T1000 (cell line): ENCODE data around the gene AMELY.
"Not testable (repeated sequence)": the region's sequence is repeated elsewhere in the genome, so short reads cannot be mapped to it uniquely, and the experiment has no call there.

Experiments used
- DNase-seq: peaks from one replicate; lab custom pipeline; 2025; ENCODE audit warnings: mixed read lengths; lab: John Stamatoyannopoulos, UW

The AMELY gene

GRCh38 chrY:6911253-6911881 lies at the start of gene AMELY:
Gene AMELY, minus strand, starts transcription at chrY:6911752. Its CDS starts 39,144 bp downstream, at chrY:6872608.
- no peak for DNase-seq

GRCh38 chrY:6949947-6950346 lies 38.4 kb upstream of the AMELY start:
- no peak for DNase-seq

- no peak for DNase-seq
Measured at GRCh38 chrY:6948378-6948777, 36.8 kb upstream of the AMELY start.

DNA sequence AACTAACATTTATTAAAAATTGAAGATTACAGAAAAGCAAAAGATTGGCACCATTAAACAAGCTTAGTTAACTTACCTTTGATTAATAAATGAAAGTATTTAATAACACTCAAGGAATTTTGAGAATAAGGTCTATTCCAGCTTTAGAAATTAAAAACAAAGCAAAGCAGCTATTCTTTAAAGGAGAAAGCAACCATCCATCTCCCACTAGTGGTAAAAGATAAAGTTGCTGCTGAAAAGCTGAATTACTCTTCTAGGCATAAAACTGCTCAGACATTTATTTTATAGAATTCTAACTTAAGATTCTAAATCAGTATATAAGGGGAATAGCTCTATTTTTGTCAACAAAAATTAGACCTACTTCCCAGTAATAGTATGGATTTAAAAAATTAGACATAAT lies 36.1 kb upstream of the AMELY start:
- DNase-seq: no peak

- DNase-seq: no peak
Measured at GRCh38 chrY:6935497-6935896, 23.9 kb upstream of the AMELY start.

- DNase-seq: no peak
Measured at GRCh38 chrY:6931779-6932396, 20.3 kb upstream of the AMELY start.

GRCh38 chrY:6929237-6929636 lies 17.7 kb upstream of the AMELY start:
- no peak for DNase-seq

- no peak for DNase-seq
Measured at GRCh38 chrY:6928265-6928664, 16.7 kb upstream of the AMELY start.

DNA sequence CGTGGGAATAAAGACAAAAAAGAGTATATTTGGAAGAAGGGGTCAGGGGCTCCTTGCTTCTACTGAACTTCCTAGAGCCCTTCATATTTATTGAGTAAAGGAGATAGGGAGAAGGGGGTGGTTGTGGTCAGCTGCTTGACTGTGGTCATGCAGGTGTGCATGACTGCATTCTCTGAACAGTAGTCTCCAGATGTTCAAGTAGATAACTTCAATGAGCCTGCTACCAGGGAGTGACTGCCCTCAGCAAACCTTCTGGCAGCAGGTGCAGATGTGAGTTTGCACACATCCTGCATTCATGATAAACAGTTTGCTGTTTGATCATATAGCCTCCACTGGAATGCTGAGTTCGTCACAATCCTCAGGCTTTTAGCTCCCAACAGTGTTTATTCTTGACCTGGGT lies 9.5 kb upstream of the AMELY start:
- DNase-seq: no peak

DNA sequence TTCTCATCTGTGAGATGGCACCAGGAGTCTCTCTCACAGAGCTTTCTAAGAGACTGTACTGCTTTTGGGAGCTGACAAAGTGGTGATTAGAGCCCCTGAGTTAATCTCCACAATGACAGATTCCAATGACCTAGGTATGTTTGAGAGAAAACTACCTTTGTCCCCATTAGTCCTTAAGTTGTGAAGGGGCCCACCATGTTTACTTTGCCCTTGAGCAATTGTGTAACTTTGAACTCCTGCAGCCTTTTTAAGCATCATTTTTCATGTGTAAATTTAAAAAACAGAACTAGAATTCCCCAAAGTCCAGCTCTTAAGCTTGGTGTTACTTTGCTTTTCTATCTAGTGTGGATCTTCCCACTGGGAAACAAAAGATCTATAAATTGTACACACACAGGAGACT lies 1.8 kb upstream of the AMELY start:
- DNase-seq: no peak

- DNase-seq: peak; percentile 6
Measured at GRCh38 chrY:6910372-6911252, 940 bp downstream of the AMELY start, which contains the start of gene TBL1Y. Gene TBL1Y, plus strand, starts transcription at chrY:6910697. Its CDS starts 114,388 bp downstream, at chrY:7025085.

GRCh38 chrY:6909856-6910255 lies 1.7 kb downstream of the AMELY start:
- DNase-seq: no peak

DNA sequence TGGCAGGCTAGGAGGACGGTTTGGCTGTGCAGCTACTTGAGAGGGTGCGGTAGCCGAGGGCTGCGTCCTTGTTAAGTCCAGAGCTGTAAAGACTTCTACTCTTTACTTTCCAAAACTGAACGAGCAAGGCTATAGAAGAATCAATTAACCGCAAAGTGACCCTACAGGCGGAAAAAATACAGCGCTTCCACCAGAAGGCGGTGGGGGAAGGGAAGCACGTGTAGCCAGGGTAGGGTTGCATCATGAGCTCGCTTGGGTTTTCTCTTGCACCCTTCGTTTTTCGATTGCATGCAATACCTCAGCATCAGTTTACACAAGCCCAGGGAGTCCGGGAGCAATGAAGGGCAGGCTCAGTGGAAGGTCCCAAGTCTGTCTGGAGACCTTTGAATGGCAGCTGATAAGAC lies 2.4 kb downstream of the AMELY start:
- DNase-seq: no peak

- not testable (repeated sequence) for DNase-seq
Measured at GRCh38 chrY:6908021-6908420, 3.5 kb downstream of the AMELY start.

GRCh38 chrY:6907591-6907990 lies 4.0 kb downstream of the AMELY start:
- no peak for DNase-seq

- DNase-seq: not testable (repeated sequence)
Measured at GRCh38 chrY:6902116-6902515, 9.4 kb downstream of the AMELY start.

GRCh38 chrY:6895236-6895635 lies 16.3 kb downstream of the AMELY start:
- DNase-seq: no peak

DNA sequence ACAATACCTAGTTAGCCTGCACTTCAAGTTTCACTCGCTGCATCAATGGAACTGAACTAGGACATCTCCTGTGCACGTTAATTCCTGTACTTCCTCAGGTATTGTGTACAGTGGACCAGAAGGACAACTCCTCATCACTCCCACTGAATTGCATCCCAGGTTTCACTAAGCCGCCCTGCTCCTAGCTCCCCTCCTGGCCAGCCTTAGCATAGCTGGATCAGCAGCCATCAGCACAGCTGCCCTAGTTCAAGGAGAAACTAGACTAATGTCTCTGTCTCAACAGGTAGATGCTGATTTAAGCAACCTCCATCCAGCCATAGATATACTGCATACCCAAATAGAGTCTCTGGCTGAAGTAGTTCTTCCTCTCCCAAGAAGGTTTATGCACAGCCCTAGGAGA lies 17.1 kb downstream of the AMELY start:
- no peak for DNase-seq

DNA sequence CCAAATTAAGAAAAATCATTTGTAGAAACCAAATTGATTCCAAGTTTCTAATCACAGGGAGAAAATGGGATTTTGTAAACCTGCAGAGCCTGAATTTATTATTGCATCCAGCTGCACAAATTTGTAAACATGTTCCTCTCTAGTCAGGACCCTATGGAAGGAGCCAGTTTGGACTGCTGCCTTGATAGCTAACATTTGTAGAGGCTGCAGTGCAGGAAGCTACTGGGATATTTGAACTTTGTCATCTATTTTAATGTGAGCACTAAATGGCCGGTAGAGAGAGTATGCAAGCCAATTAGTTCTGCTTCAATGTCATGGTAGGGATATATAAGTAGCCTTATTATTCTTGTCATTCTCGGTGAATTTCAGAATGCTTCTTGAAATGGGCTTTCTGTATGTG lies 62.2 kb downstream of the AMELY start:
- DNase-seq: no peak

DNA sequence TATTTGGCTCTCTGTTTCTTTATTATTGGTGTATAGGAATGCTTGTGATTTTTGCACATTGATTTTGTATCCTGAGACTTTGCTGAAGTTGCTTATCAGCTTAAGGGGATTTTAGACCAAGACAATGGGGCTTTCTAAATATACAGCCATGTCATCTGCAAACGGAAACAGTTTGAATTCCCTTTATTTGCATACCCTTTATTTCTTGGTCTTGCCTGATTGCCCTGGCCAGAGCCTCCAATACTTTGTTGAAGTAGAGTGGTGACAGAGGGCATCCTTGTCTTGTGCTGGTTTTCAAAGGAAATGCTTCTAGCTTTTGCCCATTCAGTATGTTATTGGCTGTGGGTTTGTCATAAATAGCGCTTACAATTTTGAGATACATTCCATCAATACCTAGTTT lies 68.9 kb downstream of the AMELY start:
- not testable (repeated sequence) for DNase-seq
